IMR-90 (cell line): Measurements from ENCODE around the gene METTL18. TPM values are rescaled to one million over a fixed set of nuclear protein-coding genes. Genes with fewer than 3 reads are reported as not detected.

ENCODE experiments used
- ATAC-seq: fragments of 200-7000 bp; cut with Tn5 transposase; 2 replicates; pipeline ENCODE4 v1.9.1; 2020; ENCODE audit warnings: low read depth, mild to moderate bottlenecking, moderate library complexity
- BruUV-seq: library from RNA; stranded (reverse); fragments of 400-500 nt; replicated peaks from 2 replicates; lab custom pipeline; 2021; lab: Mats Ljungman, UMichigan
- CTCF ChIA-PET: fragments of 300-600 bp; formaldehyde crosslinking; extraction: SDS; loops from one replicate; lab custom pipeline; 2021; ENCODE audit warnings: antibody characterized with exemption; lab: Yijun Ruan, JAX
- POLR2A ChIA-PET: fragments of 300-600 bp; sonication (Branson Sonifier 250); formaldehyde crosslinking; loops from one replicate; lab custom pipeline; 2022; ENCODE audit warnings: antibody characterized with exemption; ENCODE audit not compliant: unreplicated experiment; lab: Charles Lee
- DNase-seq: peaks from one replicate; pipeline ENCODE4 v3.0.0; 2013
- H2AFZ ChIP-seq: replicated peaks from 2 replicates; pipeline ENCODE3; 2013; ENCODE audit warnings: low read length, mild to moderate bottlenecking; ENCODE audit not compliant: poor library complexity
- H2AK5ac ChIP-seq: 2 replicates; pipeline ENCODE4 v1.6.1; 2013; ENCODE audit warnings: low read depth, low read length, inconsistent platforms
- H2AK9ac ChIP-seq: replicated peaks from 2 replicates; pipeline ENCODE3; 2013; ENCODE audit warnings: mild to moderate bottlenecking, low read depth, low read length, moderate library complexity; ENCODE audit not compliant: poor library complexity
- H2BK120ac ChIP-seq: 2 replicates; pipeline ENCODE4 v1.6.1; 2013; ENCODE audit warnings: low read depth, low read length, inconsistent platforms
- H2BK15ac ChIP-seq: 3 replicates; pipeline ENCODE4 v1.6.1; 2013; ENCODE audit warnings: low read depth, low read length, inconsistent platforms
- H2BK20ac ChIP-seq: 2 replicates; pipeline ENCODE4 v1.6.1; 2013; ENCODE audit warnings: low read depth, mild to moderate bottlenecking, inconsistent platforms, low read length, moderate library complexity
- H2BK5ac ChIP-seq: 2 replicates; pipeline ENCODE4 v1.6.1; 2013; ENCODE audit warnings: mild to moderate bottlenecking, low read depth, low read length, inconsistent platforms; ENCODE audit not compliant: poor library complexity, severe bottlenecking
- H3K14ac ChIP-seq: replicated peaks from 2 replicates; pipeline ENCODE4 v1.6.1; 2013; ENCODE audit warnings: low read depth, low read length, inconsistent platforms
- H3K18ac ChIP-seq: 2 replicates; pipeline ENCODE4 v1.6.1; 2013; ENCODE audit warnings: low read depth, low read length, control low read depth
- H3K23ac ChIP-seq: 2 replicates; pipeline ENCODE4 v1.6.1; 2013; ENCODE audit warnings: low read depth, low read length, inconsistent platforms
- H3K27ac ChIP-seq: 2 replicates; pipeline ENCODE4 v1.5.1; 2013; ENCODE audit warnings: mild to moderate bottlenecking, control low read depth, low read length; ENCODE audit not compliant: insufficient read depth
- H3K27me3 ChIP-seq: 2 replicates; pipeline ENCODE4 v1.6.1; 2013; ENCODE audit warnings: low read length; ENCODE audit not compliant: control insufficient read depth, insufficient read depth
- H3K36me3 ChIP-seq: 2 replicates; pipeline ENCODE4 v1.6.1; 2013; ENCODE audit warnings: low read length, mixed read lengths; ENCODE audit not compliant: control insufficient read depth, insufficient read depth
- H3K4ac ChIP-seq: 2 replicates; pipeline ENCODE4 v1.6.1; 2013; ENCODE audit warnings: low read depth, low read length, inconsistent platforms
- H3K4me1 ChIP-seq: 2 replicates; pipeline ENCODE4 v1.6.1; 2013; ENCODE audit warnings: low read length, mixed read lengths; ENCODE audit not compliant: control insufficient read depth, insufficient read depth
- H3K4me2 ChIP-seq: 2 replicates; pipeline ENCODE4 v1.6.1; 2013; ENCODE audit warnings: low read depth, mild to moderate bottlenecking, control low read depth, low read length, moderate library complexity
- H3K4me3 ChIP-seq: 2 replicates; pipeline ENCODE4 v1.5.1; 2013; ENCODE audit warnings: low read depth, mild to moderate bottlenecking, control low read depth, low read length, moderate library complexity; ENCODE audit not compliant: insufficient read depth
- H3K56ac ChIP-seq: 2 replicates; pipeline ENCODE4 v1.6.1; 2013; ENCODE audit warnings: low read length, inconsistent platforms; ENCODE audit not compliant: insufficient read depth; ENCODE audit errors: extremely low read depth
- H3K79me1 ChIP-seq, 2 experiments: 2 replicates each; pipeline ENCODE4 v1.6.1; 2013; ENCODE audit warnings: low read length in 2 of 2, inconsistent platforms in 1 of 2, low read depth in 1 of 2
- H3K9ac ChIP-seq: 2 replicates; pipeline ENCODE4 v1.6.1; 2013; ENCODE audit warnings: low read depth, low read length, control low read depth
- H3K9me1 ChIP-seq: 2 replicates; pipeline ENCODE4 v1.6.1; 2013; ENCODE audit warnings: low read length, inconsistent platforms; ENCODE audit not compliant: insufficient read depth
- H3K9me3 ChIP-seq: 2 replicates; pipeline ENCODE4 v1.6.1; 2013; ENCODE audit warnings: low read length; ENCODE audit not compliant: control insufficient read depth, insufficient read depth
- H4K20me1 ChIP-seq: 2 replicates; pipeline ENCODE4 v1.6.1; 2013; ENCODE audit warnings: low read length, inconsistent platforms; ENCODE audit not compliant: insufficient read depth
- H4K5ac ChIP-seq: 2 replicates; pipeline ENCODE4 v1.6.1; 2013; ENCODE audit warnings: mild to moderate bottlenecking, low read depth, low read length, control low read depth
- H4K8ac ChIP-seq, 2 experiments: 2 replicates each; pipeline ENCODE4 v1.6.1; 2013; ENCODE audit warnings: low read depth in 2 of 2, low read length in 2 of 2, control low read depth in 1 of 2, inconsistent platforms in 1 of 2
- H4K91ac ChIP-seq: 2 replicates; pipeline ENCODE4 v1.6.1; 2013; ENCODE audit warnings: low read depth, low read length, inconsistent platforms; ENCODE audit not compliant: insufficient read depth
- BHLHE40 ChIP-seq: fragments of 150-350 bp; IDR thresholded peaks from 2 replicates; pipeline ENCODE4 v1.6.1; 2016; ENCODE audit warnings: mild to moderate bottlenecking, low read depth, low read length
- CEBPB ChIP-seq: IDR thresholded peaks from 2 replicates; pipeline ENCODE4 v1.6.1; 2012; ENCODE audit warnings: low read depth, low read length, improper control_type of control experiment
- CHD1 ChIP-seq: IDR thresholded peaks from 2 replicates; pipeline ENCODE4 v1.6.1; 2012; ENCODE audit warnings: low read depth, low read length, improper control_type of control experiment
- CTCF ChIP-seq: conservative IDR thresholded peaks from 2 replicates; pipeline ENCODE4 v1.5.1; 2012; ENCODE audit warnings: mild to moderate bottlenecking, low read depth, low read length, improper control_type of control experiment
- MAZ ChIP-seq: IDR thresholded peaks from 2 replicates; pipeline ENCODE4 v1.6.1; 2012; ENCODE audit warnings: low read depth, mild to moderate bottlenecking, low read length, improper control_type of control experiment, moderate library complexity, borderline replicate concordance
- MXI1 ChIP-seq: IDR thresholded peaks from 2 replicates; pipeline ENCODE4 v1.6.1; 2012; ENCODE audit warnings: low read depth, mild to moderate bottlenecking, low read length, moderate library complexity, borderline replicate concordance
- NFE2L2 ChIP-seq: fragments of 150-350 bp; IDR thresholded peaks from 2 replicates; pipeline ENCODE4 v1.6.1; 2016; ENCODE audit warnings: low read depth, mild to moderate bottlenecking, low read length
- POLR2A ChIP-seq: IDR thresholded peaks from 2 replicates; pipeline ENCODE4 v1.6.1; 2012; ENCODE audit warnings: mild to moderate bottlenecking, low read depth, low read length
- RAD21 ChIP-seq: IDR thresholded peaks from 2 replicates; pipeline ENCODE4 v1.6.1; 2012; ENCODE audit warnings: low read length, improper control_type of control experiment
- RCOR1 ChIP-seq: IDR thresholded peaks from 2 replicates; pipeline ENCODE4 v1.6.1; 2012; ENCODE audit warnings: mild to moderate bottlenecking, low read length, improper control_type of control experiment; ENCODE audit not compliant: insufficient replicate concordance
- RFX5 ChIP-seq: IDR thresholded peaks from 2 replicates; pipeline ENCODE4 v1.8.0; 2012; ENCODE audit warnings: low read depth, mild to moderate bottlenecking, low read length, moderate library complexity
- SMC3 ChIP-seq: fragments of 150-350 bp; IDR thresholded peaks from 2 replicates; pipeline ENCODE4 v1.6.1; 2016; ENCODE audit warnings: low read depth, mild to moderate bottlenecking, antibody characterized with exemption, low read length, moderate library complexity
- WGBS, 2 experiments: methylation state at CpG; one replicate each; pipeline versions ENCODE4 v1.1.5 to v1.1.7; 2013; ENCODE audit warnings: missing lambda C conversion rate in 2 of 2; ENCODE audit not compliant: insufficient read length in 1 of 2; ENCODE audit errors: extremely low coverage in 2 of 2; 5-methylcytosine and 5-hydroxymethylcytosine counted together
- dilution Hi-C: fragments of 300-500 bp; cut with HindIII; formaldehyde crosslinking; loops from one replicate; pipeline ENCODE4 v1.14.3; 2018; ENCODE audit warnings: low sequenced_read_pairs; ENCODE audit not compliant: unreplicated experiment
- in situ Hi-C: fragments of 300-500 bp; cut with MboI; formaldehyde crosslinking; loops from 3 replicates; pipeline ENCODE4 v1.14.3; 2019; ENCODE audit warnings: low sequenced_read_pairs, inconsistent platforms, mixed read lengths
- intact Hi-C: fragments of 100-400 bp; cut with micrococcal nuclease; formaldehyde crosslinking; loops from 2 replicates; pipeline ENCODE4 v1.10.0; 2022
- polyA plus RNA-seq, 3 experiments: library from polyadenylated mRNA; depleted of rRNA; stranded (reverse); fragments of >200 nt; gene quantifications; 2 replicates each; pipeline ENCODE4 v1.2.3, GENCODE V29; 2012; ENCODE audit warnings: low replicate concordance in 1 of 3
- total RNA-seq: library from RNA; depleted of rRNA; stranded (reverse); fragments of >200 nt; gene quantifications from 2 replicates; pipeline ENCODE4 v1.2.3, GENCODE V29; 2012
- TF ChIP-seq, protein P1 (sequence below): fragments of 150-350 bp; IDR thresholded peaks from 2 replicates; pipeline ENCODE4 v1.6.1; 2017; ENCODE audit warnings: mild to moderate bottlenecking, antibody characterized with exemption, low read length, low read depth
- TF ChIP-seq, protein P2 (sequence below): fragments of 150-350 bp; IDR thresholded peaks from 2 replicates; pipeline ENCODE4 v1.6.1; 2016; ENCODE audit warnings: low read depth, mild to moderate bottlenecking, low read length, moderate library complexity, borderline replicate concordance

The METTL18 gene
- total and polyA plus RNA-seq, 2 of the 4 experiments (the other 2 are of a cell fraction) = 2.9 to 3.4 TPM

GRCh38 chr1:169753549-169753948 is 41.2 kb downstream of the METTL18 start:
- Histone ChIP-seq H3K23ac (no peak overlapping the region), H3K27me3 (no peaks in the 10 kb centered on the region), H2BK5ac (no peak overlapping the region), H3K4me1 (no peaks in the 10 kb centered on the region), H2AFZ (no peak overlapping the region), H3K18ac (no peak overlapping the region), H3K56ac (no peak overlapping the region), H3K9ac (no peak overlapping the region), H2BK15ac (no peak overlapping the region), H3K4me2 (no peak overlapping the region), H3K14ac (no peak overlapping the region), H3K27ac (no peak overlapping the region), H2AK9ac (no peak overlapping the region), H3K79me1 (no peaks in the 10 kb centered on the region), H3K9me3 (no peaks in the 10 kb centered on the region), H3K4ac (no peak overlapping the region), H4K91ac (no peak overlapping the region), H4K8ac (no peak overlapping the region), H4K5ac (no peak overlapping the region), H4K20me1 (no peaks in the 10 kb centered on the region), H2AK5ac (no peak overlapping the region), H2BK120ac (no peak overlapping the region), H3K9me1 (no peaks in the 10 kb centered on the region), H3K4me3 (no peak overlapping the region), H3K36me3 (no peaks in the 10 kb centered on the region), H2BK20ac (no peak overlapping the region)
- in situ Hi-C loops (no loop called here), intact Hi-C loops (no loop called here), dilution Hi-C loops (no loop called here)
- CTCF ChIA-PET = no interaction called here
- TF ChIP-seq, protein P1, sequence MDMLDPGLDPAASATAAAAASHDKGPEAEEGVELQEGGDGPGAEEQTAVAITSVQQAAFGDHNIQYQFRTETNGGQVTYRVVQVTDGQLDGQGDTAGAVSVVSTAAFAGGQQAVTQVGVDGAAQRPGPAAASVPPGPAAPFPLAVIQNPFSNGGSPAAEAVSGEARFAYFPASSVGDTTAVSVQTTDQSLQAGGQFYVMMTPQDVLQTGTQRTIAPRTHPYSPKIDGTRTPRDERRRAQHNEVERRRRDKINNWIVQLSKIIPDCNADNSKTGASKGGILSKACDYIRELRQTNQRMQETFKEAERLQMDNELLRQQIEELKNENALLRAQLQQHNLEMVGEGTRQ = no peak
- TF ChIP-seq CEBPB = no peak
- TF ChIP-seq MXI1 = no peak
- TF ChIP-seq, protein P2, sequence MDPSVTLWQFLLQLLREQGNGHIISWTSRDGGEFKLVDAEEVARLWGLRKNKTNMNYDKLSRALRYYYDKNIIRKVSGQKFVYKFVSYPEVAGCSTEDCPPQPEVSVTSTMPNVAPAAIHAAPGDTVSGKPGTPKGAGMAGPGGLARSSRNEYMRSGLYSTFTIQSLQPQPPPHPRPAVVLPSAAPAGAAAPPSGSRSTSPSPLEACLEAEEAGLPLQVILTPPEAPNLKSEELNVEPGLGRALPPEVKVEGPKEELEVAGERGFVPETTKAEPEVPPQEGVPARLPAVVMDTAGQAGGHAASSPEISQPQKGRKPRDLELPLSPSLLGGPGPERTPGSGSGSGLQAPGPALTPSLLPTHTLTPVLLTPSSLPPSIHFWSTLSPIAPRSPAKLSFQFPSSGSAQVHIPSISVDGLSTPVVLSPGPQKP = no peak
- TF ChIP-seq NFE2L2 = no peak
- no peak for TF ChIP-seq RFX5
- TF ChIP-seq POLR2A = no peak
- TF ChIP-seq RAD21 = no peak
- TF ChIP-seq RCOR1 = no peak
- TF ChIP-seq CTCF = no peak
- TF ChIP-seq CHD1 = no peak
- no peak for TF ChIP-seq SMC3
- TF ChIP-seq MAZ = no peak
- no peak for TF ChIP-seq BHLHE40
- POLR2A ChIA-PET = no interaction called here
- no peak for ATAC-seq
- DNase-seq = no peak
- BruUV-seq = no TSS peak
- WGBS, 2 experiments = no CpG with 5 or more reads among the region's 4 CpGs
